GM19455 (cell line): ENCODE data around the gene MARCHF10.

Experiments
- ATAC-seq: cut with Tn5 transposase; IDR thresholded peaks from one replicate; pipeline ENCODE4 v1.9.1; 2021; ENCODE audit not compliant: unreplicated experiment

The MARCHF10 gene

DNA sequence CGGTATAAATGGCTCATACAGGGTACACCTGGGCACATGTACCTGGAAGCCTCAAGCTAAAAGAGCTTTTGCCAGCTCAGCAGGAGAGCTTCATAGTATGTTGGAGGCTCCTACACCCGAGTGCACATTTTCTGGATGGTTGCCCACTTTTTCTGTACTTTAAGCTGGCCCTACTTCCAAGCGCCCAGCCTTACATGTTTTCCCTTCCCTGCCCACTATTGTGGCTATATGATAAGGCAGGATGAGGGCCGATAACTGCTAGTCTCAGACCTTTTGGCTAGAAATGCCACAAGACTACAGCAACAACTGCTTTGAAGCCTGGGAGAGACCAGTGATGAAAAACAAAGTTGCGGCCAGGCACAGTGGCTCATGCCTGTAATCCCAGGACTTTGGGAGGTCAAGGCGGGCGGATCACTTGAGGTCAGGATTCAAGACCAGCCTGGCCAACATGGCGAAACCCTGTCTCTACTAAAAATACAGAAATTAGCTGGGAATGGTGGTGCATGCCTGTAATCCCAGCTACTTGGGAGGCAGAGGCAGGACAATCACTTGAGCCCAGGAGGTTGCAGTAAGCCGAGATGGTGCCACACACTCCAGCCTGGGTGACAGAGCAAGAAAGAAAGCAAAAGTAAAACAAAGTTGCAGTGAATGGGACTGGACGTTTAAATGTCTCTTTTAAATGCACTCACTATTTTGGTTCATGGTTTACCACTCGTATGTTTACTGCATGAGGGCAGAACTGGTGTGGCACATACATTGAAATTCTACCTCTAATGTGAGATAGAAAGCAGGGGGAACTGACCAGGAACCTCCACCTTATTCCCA lies 14.2 kb upstream of the MARCHF10 start:
- ATAC-seq = no peak

DNA sequence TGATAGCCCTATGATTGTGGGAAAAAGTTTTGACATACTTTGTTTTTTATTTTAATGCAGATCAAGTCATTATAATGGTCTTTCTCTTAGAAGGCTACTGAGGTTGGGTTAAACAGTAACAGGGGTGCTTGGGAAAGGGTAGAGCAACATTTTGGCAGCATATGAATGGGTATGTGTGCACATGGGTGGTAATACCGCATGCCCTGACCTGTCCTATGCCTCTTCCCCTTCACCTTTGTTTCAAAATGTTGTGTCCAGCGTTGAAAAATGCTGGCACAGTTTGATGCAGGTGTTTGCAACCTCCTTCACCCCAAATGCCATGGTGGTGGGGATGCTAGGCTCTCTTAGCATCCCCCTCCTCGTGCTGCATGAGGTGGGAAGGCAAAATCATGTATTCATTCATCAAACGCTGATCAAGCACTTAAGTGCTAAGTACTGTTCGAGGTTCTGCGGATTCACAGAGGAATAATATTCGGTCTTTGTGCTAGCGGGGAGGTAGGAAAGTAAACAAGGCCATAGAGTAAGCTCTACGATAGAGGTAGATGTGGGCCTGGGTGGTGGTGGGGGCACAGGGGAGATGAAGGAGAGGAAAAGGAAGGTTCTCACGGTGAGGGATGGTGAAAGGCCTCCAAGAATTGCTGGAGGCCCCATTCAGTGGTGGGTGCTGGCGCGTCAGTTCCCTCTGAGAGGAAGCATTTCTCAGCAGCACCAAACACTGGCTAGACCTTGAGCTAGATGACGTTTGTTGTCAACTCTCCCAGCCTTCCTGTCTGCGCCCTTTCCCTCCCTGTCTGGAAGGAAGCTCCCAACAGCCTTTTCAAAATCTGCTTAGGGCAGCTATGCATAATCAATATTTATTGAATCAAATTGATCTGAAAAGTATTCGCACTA lies 13.3 kb upstream of the MARCHF10 start:
- ATAC-seq = no peak

- ATAC-seq = no peak
These were observed 11.6 kb upstream of the MARCHF10 start for GRCh38 chr17:62819511-62820221.

GRCh38 chr17:62818526-62818925 lies 10.4 kb upstream of the MARCHF10 start:
- ATAC-seq = no peak

DNA sequence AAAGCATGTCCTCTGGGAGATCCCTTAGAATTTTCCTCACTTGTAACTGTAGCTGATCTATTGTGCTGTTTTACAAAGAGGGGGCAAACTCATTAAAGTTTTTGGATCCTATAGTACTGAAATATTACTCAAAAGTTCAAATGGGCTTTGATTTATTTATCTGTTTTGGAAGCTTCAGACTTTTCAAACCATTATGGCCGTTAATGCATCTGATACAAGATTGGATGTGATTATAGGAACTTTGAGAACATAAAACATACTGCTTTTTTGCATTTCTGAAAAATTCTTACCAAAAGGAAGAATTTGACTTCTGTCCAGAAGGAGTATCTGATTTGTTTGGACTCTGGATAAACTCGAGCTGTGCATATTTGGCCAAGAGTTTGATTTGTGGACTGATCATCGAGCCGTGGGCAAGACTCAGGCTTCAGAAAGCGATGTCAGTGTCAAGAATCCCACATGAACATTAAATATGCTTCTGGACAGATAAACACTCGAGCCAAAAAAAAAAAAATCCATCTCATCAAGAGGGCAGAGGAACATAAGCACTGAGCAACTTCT lies 8.2 kb upstream of the MARCHF10 start:
- ATAC-seq = no peak

DNA sequence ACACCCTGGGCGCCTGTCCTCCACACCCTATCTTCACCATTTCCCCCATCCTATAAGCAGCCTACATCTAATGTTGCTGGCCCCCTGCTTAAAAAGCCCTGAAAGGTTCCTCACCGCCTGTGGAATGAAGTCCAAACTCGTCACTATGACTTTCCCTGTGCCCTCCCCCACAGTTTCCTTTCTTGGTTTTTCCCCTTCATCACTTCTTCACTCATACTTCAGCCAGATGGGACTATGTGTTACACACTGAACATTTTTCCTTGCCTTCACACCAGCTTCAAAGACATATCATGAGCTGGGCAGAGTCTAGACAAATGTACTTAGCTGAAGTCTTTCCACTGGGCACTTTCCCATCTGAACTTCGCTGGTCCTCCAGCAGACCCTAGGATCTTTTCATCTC lies 1.5 kb upstream of the MARCHF10 start:
- no peak for ATAC-seq

GRCh38 chr17:62808576-62808970 lies 459 bp upstream of the MARCHF10 start:
- ATAC-seq = no peak

GRCh38 chr17:62805234-62805633 lies 2.9 kb downstream of the MARCHF10 start:
- no peak for ATAC-seq

GRCh38 chr17:62804822-62805221 lies 3.3 kb downstream of the MARCHF10 start:
- no peak for ATAC-seq

DNA sequence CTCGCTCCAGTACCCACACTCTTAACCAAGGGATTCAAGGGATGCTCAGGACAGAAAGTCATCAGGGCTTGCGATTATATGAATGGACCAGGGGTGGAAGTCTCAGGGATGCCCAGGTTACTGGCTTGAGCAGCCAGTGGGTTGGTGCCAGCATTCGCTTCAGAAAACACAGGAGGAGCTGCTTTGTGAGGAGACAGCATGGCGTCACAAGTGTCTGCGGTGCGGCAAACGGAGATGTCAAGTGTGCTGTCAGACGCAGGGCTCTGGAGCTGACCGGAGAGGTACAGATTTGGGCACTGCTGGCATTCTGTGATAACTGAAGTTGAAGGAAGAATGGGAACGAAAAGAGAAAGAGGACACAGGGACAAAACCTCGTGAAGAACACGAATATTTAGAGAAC lies 4.1 kb downstream of the MARCHF10 start:
- ATAC-seq = no peak

DNA sequence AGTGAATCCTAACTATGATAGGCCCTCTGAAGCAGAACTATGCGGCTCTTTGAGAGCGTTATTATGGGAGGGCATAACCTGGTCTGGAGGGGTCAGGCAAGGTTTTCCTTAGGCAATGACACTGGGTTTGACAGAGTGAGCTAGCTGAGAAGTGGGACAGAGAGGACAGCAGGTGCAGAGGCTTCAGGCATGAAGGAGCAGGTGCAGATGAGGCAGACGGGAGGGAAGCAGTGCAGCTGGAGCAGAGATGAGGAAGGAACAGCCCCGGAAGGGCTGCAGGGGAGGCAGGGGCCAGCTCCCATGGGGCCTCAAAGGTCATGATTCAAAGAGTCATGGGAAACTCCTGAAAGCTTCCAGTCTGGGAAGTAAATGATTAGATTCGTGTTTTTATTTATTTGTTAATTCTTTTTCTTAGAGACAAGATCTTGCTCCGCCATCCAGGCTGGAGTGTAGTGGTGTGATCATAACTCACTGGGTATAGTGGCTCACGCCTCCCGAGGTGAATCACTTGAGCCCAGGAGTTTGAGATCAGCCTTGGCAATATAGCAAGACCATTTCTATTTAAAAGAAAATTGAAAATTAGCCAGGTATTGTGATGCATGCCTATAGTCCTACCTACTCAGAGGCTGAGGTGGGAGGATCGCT lies 5.4 kb downstream of the MARCHF10 start:
- no peak for ATAC-seq

- ATAC-seq = no peak
These were observed 6.5 kb downstream of the MARCHF10 start for GRCh38 chr17:62801553-62802114.

DNA sequence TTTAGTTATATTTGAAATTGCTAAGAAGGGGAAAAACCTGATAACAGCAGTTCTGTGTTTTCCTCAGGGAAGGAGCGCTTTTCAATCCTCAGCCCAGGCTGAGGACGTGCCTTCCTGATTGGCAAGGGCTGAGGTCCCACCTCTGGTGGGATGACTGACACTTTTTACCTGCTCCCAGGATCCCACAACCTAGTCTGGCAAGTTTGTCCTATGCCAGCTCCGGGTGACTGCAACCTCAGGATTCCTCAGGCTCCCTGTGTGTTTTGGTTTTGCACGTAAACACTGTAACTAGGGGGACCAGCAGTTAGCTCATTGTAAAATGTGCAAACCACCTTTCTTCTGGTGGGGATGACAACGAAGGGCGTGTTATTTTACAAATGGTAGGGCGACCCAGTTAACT lies 7.5 kb downstream of the MARCHF10 start:
- no peak for ATAC-seq

DNA sequence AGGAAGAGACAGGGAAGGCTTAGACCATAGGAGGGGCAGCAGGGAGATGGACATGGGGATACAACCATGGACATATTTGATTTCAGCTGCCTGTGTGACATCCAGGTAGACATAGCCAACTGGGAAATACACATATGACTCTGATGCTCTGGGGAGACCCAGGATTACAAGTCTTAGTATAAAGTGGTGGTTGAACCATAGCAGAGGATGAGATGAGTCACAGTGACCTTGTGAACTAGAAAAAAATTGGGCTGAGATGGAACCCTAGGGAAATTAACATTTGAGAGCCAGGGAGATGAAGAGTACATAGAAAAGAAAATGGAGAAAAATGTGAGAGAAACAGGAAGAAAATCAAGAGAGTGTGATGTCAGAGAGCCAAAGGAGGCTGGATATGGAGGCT lies 10.2 kb downstream of the MARCHF10 start:
- no peak for ATAC-seq

DNA sequence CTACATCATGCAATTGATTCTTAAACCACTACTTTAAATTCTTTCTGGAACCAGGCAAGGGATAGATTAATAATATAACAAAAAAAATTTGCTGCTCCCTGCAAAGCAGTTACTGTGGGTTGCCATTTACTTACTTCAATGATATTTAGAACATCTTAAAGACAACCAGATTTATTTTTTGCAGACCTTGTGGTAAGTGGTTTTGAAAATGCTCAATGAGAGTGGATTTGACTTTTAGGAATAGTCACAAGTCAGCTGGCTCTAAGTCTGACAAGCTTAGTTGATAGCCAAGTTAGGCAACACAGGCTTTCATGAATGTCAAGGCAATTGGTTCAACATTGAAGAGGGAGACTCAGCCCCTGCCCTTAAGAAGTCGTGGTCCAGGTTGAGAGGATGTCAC lies 11.8 kb downstream of the MARCHF10 start:
- ATAC-seq = no peak

- ATAC-seq = no peak
These were observed 13.5 kb downstream of the MARCHF10 start for GRCh38 chr17:62794666-62794971.

DNA sequence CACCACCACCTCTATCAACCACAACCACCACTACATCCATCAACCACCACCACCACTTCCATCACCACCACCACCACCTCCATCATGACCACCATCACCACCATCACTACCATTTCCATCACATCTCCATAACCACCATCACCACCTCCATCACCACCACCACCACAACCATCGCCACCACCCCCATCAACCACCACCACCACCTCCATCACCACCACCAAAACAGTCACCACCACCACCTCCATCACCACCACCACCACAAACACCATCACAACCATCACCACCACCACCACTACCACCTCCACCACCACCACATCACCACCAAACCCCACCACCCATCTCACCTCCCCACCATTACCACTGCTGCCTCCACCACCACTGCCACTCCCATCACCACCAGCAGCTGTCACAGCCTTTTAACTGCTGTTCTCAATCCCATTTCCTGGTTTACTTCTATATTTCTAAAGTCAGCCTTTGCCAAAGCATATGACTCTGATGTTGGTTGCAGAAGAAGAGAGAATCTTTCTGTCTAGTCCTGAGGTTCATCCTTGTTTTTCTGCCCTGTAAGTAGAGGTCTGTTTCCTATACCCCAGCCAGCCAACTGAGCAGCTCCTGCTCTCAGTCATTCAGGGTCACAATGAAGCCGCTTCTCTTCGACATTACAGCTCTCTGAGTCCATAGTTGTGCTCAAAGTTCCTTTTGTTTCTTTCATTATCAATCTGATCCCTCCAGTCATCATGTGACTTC lies 14.0 kb downstream of the MARCHF10 start:
- no peak for ATAC-seq

DNA sequence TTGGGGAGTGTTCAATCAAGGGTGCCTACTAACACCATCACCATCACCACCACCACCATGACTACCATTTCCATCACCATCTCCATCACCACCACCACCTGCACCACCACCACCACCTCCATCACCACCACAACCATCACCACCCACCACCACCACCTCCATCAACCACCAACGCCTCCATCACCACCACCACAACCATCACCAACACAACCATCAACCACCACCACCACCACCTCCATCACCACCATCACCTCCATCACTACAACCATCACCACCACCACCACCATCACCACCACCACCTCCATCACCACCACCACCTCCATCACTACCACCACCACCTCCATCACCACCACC lies 15.7 kb downstream of the MARCHF10 start:
- no peak for ATAC-seq

DNA sequence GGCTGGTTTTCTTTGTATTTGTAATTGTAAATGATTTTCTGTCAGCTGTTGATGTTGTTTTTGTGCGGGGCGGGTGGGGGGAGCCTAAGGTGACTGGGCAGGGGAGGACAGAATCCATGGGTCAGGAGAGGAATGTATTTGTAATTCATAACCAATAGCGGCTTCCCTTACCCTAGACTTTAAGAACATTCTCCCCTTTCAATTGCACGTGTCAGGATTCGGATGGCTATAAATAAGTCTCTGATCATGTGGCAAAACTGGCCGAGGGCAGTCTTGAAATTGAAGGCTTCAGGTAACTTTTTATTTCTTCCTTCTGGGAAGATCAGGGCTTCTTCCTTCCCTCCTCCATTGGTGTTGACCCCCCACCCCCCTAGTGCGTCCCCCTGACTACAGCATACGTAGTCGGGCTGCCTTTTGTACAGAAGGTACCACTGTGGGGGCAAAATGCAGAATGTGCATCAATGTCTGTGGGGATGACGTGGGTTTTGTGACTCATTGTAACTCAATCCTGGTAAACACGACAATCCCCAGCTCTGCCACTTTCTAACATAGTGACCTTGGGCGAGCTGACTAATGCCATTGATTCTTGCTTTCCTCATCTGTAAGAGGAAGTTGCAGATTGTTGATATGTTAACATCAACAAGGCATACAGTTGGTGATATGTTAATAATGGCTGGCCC lies 16.2 kb downstream of the MARCHF10 start:
- ATAC-seq = no peak
